HG03025 (cell line): ENCODE data around the gene EWSR1.

Experiments
- ATAC-seq: cut with Tn5 transposase; IDR thresholded peaks from one replicate; pipeline ENCODE4 v1.9.1; 2021; ENCODE audit warnings: mild to moderate bottlenecking, moderate library complexity; ENCODE audit not compliant: unreplicated experiment, low FRiP score

The EWSR1 gene

GRCh38 chr22:29266564-29267461, 1.3 kb upstream of the EWSR1 start:
- ATAC-seq = no peak

DNA sequence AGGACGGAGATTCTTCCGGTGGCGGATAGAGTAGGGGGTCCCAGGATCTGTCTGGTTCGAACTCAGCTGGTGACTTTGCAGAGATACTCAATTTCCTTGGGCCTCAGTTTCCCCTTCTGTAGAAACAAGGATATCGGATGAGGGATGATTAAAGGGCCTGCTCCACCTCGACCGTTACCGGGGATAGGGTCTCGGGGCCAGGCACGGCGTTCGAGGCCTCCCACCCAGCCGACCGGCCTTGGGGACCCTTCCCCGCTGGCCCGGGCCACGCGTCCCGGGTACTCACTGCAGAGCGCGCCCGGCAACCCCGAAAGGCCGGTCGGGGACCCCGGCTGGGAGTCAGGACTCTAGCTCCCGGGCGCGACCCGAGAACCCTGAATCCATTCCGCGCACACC, 608 bp upstream of the EWSR1 start:
- no peak for ATAC-seq

DNA sequence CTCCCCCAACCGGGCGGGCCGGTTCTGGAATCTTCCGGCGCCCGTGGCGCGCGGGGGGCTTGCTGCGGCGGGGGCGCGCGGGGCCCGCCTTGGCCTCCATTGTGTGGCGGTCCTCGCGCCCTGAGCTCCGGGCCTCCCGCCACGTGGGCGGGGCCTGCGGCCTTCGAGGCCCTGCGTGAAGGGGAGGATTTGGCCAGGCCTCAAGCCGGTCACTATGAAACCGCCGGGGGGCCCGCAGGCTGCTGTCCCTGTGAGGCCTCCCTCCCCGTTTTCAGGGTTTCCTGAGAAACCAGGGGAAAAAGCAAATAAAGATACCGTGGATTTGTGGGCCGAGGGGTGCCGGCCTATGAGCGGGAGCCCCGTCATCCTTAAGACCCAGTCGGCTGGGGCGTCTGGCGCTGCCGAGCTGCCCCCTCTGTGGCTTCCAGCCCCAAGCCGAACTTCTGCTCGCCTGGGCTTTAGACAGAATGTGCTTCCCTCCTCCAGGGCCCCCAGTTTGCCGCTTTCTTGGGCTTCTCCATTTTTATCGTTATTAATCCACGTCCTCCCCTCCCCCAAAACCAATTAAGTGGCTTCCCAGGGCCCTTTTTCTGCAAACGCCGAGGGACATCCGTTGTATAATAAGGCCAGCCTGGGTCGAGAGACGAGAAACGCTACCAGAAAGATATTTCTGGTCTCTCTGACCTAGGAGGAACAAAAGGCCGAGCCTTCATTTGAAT, 602 bp downstream of the EWSR1 start:
- ATAC-seq = peak; percentile 34

GRCh38 chr22:29269230-29269604, 1.1 kb downstream of the EWSR1 start:
- ATAC-seq = no peak

DNA sequence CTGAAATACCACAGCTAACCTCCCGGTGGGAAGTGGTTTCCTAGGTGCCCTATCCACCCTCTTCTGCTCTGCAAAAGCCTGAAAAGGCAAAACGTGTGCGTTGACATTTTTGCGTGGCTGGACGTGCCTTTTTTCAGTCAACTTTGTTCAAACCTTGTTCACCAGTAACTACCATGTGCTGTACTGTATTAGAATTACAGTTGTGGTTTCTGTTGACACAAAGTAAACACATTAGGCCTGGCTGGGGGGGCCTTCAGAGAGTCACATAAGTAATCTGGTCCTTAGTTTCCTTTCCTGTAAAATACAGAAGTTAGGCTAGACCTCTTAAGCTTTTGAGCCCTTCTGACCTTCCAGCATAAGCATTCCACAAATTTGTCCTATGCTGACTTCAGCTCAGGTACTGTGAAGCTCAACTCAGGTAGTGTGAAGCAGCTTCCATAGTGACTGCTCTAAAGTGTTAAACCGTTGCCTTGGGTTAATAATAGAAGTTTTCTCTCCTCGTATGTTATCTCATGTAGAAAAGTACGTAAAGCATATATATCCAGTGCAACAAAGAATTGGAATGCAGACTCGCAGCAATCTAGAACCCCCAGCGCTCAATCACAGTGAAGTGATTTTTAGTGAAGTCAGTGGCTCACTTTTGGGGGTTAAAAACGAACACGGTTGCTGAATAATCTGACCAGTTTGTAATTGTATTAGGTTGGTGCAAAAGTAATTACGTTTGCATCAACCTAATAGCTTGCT, 1.8 kb downstream of the EWSR1 start:
- ATAC-seq = no peak

DNA sequence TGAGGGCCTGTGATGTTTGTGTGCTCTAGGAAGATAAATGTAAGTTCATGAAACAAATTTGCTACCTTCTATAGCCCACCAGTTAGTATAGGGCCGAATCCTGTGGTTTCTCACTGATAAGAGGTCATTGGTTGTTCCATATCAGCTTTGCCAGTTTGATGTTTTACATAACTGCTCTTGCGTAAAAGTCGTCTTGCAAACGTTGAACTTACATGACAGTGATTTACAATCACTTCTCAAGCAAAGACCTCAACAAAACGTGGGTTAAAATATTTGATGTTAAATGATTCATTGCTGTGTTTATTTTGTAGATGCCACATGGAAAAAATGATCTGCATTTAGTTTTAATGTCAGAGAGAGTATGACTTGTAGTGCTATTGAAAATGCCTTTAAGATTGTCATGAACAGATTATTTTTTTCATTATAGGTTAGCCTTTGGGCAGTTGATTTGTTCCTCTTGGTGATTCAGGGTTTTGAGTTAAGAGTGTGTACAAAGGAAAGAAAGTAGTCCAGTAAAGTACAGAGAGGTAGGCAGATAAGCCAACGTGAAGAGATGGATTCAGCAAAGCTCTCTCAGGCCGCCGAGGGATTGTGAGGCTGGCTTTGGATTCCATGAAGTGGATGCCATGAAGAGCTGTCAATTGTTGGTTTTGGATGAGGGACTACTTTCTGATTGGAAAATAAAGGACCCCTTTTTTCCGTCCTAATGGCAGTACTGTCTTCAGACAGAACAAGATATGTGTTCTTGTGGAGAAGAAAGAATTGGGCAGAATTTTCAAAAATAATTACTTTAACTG, 2.6 kb downstream of the EWSR1 start:
- ATAC-seq = no peak

- no peak for ATAC-seq
These were observed 4.6 kb downstream of the EWSR1 start for GRCh38 chr22:29272624-29273023.

GRCh38 chr22:29275167-29275566, 7.1 kb downstream of the EWSR1 start:
- no peak for ATAC-seq

- ATAC-seq = no peak
These were observed 7.9 kb downstream of the EWSR1 start for GRCh38 chr22:29275819-29276565.

GRCh38 chr22:29277927-29278326, 9.9 kb downstream of the EWSR1 start:
- no peak for ATAC-seq

GRCh38 chr22:29284196-29284595, 16.1 kb downstream of the EWSR1 start:
- ATAC-seq = no peak

DNA sequence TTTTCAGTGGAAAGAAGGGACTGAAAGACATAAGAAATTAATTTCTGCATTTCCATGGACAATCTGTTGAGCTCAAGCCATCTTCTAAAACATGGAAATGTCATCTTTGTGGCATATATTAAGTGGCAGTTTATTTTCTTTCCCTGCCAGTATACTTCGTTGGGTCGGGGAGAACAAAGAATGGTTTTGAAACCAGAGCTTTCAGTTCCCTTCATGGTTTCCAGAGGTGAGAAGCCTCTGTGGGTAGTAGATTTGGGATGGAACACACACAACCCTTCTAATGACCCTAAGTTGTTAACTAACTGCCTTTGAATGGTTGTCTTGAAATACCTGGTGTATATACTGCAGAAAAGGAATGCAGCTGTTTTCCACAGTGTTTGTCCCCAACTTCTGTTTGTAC, 20.8 kb downstream of the EWSR1 start:
- ATAC-seq = no peak

- ATAC-seq = no peak
These were observed 22.0 kb downstream of the EWSR1 start for GRCh38 chr22:29290061-29290460.

- ATAC-seq = no peak
These were observed 23.1 kb downstream of the EWSR1 start for GRCh38 chr22:29291215-29291614.

DNA sequence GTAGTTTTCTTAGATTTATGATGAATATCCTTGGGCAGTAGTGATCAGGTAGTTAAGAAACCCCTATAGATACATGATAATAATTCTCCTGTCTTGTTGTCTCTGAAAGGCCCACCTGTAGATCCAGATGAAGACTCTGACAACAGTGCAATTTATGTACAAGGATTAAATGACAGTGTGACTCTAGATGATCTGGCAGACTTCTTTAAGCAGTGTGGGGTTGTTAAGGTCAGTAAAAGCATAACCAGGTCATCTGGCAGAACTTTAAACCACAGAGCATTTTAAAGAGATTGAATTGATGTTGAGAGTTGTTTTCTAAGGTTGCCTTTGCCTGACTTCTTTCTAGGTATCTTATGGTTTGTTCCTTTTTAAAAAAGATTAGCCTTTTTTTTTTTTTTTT, 24.3 kb downstream of the EWSR1 start:
- ATAC-seq = no peak

DNA sequence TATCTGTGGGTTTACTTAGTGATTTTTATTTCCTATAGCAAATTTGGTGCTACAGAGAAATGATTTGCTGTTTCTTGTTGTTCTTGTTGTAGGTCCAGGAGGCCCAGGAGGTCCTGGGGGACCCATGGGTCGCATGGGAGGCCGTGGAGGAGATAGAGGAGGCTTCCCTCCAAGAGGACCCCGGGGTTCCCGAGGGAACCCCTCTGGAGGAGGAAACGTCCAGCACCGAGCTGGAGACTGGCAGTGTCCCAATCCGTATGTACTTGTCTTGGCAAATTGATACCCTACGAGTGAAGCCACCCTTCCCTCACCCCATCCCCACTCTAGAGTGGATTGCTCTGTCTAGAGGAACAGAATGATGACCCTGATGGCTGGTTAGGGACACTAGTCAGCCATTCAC, 30.6 kb downstream of the EWSR1 start:
- ATAC-seq = no peak

GRCh38 chr22:29299136-29299900, 31.2 kb downstream of the EWSR1 start:
- no peak for ATAC-seq

DNA sequence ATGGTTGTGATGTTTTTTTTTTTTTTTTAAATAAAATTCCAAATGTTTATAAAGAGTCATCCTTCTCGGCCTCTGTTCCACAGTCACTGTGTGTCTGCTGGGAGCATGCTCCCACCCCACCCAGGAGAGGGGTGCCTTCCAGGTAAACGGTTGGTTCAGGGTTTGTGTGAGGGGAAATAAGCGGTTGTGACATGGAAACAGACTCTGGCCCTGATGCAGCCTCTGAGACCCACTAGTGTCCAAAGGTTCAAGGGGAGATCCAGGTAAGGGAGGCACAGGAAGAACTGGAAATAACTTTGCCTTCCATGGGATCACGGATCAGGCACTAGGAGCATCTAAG, 32.4 kb downstream of the EWSR1 start:
- no peak for ATAC-seq
